Kidney capillary endothelial cell (primary cell): ENCODE data around the gene PCNX3.

ENCODE experiments used
- DNase-seq: peaks from one replicate; pipeline ENCODE4 v3.0.0-alpha.2; 2018; ENCODE audit warnings: low spot score

Gene PCNX3

DNA sequence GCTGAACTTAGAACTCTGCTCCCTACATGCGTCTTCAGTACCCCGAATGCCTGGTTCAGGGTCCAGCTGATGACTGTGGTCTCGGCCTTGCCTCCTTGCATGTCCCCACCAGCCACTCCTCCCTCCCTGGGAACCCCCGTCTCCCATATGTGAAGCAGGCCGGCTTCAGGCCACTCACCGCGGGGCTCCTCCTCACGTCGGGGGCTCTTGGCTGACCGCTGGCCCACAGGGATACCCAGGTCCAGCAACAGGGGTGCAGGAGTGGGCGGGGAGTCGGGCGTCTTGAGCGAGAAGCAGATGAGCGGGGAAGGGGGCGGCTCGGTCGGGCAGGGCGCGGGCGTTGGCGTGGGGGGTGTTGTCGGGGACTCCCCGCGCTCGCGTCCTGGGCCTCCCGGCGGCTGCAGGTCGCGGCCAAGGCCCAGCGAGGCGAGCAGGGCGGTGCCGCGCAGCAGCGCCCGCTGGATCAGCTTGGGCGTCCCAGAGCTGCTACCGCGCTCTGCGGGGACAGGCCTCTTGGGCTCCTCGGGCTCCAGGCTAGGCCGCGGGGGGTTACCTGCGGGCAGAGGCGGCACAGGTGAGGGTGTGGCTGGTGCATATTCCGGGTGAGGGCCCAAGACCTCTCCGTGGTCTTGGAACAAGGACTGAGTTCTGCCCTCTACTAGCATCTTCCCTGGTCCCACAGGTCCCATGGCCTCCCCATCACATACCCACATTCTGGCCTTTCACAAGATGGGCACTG, 16.2 kb upstream of the PCNX3 start:
- DNase-seq, result no peak

DNA sequence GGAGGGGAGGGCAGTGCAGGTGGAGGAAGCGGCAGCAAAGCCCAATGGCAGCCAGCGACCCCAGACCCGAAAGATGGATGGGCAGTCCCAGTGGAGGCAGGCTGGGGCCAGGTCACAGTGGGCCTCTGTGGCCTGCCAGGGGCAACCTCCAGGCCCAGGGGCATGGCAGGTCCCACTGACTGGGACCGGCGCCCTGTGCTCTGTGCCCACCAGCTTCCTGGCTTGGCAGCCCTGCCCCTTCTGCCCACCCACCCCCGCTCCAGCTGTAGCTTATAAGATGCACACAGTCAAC, 15.7 kb upstream of the PCNX3 start:
- no peak for DNase-seq

DNA sequence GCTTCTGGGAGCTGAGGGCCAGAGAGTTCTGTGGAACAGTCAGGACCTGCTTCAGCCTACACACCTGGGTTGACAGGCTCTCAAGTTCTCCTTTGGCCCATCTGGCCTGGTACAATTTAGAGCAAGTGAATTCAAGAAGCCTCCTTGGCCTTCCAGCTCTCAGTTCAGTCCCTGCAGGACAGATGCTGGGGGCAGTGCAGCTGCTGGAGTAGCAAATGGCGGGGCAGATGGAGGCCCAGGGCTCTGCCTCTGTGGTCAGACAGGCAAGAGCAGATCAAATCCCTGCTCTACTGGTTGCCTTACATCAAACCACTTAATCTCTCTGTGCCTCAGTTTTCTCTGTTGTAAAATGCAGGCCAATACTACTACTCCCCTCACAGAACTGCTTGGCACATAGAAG, 11.3 kb upstream of the PCNX3 start:
- DNase-seq, result no peak

DNA sequence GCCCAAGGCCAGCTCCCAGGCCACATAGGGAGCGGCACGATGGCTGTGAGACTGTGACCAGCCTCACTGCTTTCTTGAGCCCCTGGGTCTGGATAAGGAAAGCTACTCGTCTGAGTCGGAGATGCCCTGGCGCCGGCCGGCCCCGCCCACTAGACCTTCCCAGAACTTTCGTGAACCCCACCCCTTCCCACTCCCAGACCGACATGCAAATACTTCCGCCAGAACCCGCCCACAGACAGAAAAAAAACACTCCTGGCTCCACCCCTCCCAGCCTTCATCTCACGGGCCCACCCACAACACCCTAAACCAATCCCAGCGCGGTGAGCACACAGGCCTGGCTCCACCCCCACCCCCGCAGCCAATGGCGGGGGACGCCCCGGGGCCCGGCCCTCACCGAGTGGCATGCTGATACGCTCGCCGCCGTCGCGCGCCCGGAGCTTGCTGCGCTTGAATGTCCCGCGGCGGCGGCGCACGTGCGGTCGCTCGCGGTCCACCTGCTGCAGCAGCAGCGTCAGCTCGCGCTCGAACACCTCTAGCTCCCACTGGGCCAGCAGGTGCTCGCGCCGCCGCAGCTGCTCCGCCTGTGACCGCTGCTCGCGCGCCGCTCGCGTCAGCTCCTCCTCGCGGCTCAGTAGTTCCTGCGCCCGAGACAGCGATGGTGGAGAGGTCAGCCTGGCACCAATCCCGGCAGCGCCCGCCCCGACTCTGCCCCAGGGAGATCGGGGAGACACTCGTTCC, 8.5 kb upstream of the PCNX3 start:
- peak; percentile 92 for DNase-seq

DNA sequence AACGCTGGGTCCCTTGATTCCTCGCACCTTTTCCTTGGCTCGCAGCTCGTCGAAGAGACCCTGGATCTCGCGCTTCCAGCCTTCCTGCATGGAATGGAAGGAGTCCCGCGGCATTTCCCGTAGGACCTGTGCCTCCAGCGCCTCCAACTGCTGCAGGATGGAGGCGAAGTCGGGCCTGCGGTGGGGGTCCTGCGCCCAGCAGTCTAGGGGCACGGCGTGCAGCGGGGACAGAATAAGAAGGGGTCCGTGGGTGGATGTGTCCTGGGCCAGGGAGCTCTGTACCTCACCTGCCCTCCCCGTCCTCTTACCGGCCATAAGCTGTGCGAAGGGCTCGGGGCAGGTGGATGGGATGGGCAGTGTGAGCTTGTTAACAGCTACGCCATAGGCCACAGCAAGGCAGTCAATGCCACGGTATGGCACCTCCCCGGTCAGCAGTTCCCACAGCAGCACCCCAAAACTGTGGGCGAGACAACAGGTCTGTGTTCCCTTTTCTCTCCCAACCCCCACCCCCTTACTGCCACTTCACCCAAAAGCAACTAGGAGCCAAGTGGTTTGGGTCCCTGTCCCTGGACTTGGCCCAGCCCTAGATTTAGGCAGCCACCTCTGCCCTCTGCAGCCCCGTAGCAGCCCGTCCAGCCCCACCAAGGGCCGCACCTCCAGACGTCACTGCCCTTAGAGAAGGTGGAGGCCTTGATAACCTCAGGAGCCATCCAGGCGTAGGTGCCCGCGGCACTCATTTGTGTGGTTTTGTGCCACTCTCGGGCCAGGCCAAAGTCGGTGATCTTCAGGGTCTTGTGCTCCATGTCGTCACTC, 7.8 kb upstream of the PCNX3 start:
- DNase-seq, result no peak

DNA sequence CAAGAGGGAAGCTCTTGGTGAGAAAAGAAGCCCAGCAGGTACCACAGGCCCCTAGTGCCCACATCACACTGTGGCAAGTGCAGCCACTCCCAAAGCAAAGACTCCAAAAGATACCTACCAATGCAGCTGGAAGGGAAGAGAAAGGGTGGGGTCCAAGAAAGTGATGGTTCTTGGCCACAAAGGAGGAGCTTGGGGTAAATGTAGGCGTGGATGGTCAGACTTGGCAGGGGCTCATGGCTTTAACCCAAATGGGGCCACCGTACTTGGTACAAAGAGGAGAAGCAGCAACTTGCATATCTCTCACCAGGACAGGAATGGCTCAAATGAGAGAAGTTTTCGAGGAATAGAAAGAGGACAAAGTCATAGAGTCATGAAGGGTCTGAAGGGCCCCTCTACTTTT, 6.3 kb upstream of the PCNX3 start:
- DNase-seq, result no peak

DNA sequence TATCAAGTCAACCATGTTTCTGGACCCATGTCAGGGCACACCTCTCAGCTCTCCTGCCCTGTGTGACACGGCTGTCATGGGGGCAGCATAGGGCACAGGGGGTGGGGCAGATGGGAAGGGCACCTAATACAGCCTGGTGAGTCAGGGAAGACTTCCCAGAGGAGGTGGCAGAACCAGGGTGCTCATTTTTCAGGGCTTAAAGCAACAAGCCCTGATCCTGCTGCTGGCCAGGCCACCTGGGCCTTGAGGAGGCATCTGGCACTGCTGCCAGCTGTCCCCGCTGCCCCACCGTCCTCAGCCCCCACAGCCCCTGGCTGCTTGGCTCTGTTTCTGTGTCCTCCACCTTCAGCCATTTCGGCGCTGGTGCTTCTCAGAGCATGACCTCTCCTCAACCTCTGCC, 5.9 kb upstream of the PCNX3 start:
- no peak for DNase-seq

DNA sequence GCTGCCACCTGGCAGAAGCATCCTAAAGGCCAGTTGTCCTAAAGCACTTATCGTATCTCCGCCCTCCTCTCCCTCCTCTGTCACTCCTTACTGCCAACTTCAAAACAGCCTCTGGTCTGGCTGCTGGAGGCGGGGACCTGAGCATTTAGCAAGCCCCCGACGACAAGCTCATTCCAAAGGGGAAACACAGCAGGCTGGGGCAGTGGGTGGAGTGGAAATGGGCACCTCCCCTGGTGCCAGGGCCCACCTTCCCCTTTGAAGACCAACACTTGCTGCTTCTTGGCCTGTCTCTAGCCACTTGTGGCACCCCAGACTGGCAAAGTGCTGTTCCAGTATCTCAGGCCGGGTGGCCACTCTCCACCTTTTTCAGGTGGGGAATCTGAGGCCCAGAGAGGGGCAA, 5.2 kb upstream of the PCNX3 start:
- DNase-seq, result no peak

DNA sequence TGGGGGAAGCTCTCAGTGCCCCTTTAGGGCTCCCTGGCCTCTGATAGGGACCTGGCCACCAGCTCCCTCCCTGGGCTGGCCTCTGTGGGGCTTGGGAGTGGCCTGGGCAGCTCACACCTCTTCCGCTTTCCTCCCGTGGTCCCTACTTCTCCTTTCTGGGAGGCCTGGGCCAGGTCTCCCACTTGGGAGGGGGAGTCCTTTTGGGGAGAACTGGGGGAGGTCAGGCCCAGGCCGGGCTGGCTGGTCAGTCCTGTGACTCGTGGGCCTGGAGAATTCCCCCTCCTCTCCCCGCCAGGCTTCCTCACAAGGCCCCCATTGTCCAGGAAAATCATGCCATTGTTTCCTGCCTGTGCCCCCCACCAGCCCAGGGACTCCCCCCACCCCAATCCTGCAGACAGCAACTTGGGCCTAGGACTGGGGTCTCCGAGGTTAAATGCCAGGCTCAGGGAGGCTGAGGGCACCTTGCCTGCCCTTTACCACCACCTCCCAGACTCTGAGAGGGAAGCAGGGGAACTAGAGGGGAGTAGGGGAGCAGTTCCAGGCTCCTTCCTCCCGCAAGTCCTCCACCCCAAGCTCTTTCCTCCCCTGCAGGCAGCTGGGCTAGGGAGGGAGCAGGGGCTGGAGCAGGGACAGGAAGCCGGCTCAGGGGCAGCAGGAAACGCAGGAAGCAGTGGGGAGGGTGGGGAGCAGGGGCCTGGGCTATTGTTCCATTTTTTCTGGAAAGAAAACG, 4.4 kb upstream of the PCNX3 start:
- DNase-seq, result peak; percentile 70

DNA sequence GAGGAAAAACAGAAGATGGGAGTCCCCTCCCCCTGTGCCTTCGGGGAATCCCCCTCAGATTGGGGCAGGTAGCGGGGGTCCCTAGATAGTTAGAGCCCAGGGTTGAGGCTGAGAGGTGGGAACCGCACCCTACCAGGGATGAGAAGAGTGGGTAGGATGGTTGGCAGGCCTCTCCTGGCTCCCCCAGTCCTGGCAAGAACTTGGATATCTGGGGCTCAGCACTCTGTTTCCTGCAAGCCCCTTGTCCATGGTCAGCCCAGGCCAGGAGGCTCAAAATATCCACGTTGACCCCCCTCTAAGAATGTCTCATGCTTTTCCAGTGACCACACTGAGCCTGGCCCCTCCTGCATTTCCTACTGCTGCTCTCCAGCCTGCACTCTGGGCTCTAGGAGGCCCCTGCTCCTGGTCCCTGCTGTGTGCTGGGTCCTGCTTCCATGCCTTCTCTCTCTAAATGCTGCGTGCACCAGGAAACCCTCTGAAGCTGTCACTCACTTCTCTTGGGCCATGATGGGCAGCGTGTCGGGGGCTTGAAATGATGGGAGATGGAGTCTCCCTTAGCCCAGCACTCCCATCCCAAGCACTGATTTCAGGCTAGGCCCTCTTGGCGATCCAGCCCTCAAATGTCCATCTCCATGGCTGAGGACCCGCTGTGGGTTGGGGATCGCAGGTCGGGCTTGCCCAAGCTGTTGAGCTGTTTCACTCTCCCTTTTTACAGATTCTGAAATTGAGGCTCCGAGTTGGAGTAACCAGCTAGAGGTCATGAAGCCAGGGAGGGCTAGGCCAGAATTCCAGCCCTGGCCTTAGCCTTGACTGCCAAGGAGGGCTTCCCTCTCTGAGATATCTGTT, 3.6 kb upstream of the PCNX3 start:
- DNase-seq, result peak; percentile 71

DNA sequence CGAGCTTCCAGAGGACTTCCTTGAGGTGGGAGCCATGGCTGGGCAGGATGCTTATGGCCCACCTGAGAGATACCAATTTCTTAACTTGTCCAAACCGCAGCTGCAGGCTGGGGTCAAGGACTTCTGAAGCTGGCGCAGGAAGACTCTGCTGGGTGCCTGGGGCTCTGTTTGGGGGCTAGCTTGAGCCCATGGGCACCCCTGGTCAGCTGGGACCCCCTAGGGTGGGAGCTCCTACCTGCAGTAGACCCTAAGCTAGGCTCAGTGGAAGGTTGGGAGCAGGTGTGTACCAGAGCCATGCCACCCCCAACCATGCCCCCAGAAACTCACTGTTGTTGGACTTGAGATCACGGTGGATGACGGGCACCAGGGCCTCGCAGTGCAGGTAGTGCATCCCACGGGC, 2.9 kb upstream of the PCNX3 start:
- DNase-seq, result no peak

DNA sequence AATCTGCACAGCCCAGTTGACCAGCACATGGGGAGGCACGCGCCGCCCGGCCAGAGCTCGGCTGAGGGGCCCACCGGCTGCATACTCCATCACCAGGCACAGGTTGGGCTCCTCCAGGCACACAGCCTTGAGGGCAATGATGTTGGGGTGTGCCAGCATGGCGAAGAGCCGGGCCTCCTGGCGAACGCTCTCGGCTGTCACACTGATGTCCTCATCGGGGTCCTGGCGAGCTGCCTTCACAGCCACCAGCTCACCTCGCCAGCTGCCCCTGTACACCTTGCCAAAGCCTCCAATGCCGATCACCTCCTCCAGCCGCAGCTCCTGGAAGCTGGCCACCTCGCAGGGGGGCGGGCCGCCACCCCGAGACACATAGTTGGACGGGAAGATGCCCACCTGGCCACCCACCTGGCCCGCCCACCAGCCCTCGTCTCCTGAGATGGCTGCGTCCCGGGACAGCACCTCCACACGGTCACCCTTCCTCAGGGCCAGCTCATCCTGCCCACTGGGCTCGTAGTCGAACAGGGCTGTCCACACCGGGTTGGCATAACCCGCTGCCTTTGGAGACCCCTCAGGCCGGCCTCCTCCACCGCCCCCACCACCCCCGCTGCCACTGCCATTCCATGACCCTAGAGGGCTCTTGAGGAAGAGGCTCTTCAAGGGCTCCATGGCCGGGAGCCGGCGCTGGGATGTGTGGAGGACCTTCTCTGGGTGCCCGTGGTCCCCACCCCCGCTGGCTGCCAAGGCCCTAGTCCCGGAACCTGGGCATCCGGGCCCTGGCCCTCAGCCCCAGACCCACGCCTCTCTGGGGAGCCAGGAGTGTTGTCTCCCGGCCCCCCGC, 2.3 kb upstream of the PCNX3 start:
- DNase-seq, result no peak

DNA sequence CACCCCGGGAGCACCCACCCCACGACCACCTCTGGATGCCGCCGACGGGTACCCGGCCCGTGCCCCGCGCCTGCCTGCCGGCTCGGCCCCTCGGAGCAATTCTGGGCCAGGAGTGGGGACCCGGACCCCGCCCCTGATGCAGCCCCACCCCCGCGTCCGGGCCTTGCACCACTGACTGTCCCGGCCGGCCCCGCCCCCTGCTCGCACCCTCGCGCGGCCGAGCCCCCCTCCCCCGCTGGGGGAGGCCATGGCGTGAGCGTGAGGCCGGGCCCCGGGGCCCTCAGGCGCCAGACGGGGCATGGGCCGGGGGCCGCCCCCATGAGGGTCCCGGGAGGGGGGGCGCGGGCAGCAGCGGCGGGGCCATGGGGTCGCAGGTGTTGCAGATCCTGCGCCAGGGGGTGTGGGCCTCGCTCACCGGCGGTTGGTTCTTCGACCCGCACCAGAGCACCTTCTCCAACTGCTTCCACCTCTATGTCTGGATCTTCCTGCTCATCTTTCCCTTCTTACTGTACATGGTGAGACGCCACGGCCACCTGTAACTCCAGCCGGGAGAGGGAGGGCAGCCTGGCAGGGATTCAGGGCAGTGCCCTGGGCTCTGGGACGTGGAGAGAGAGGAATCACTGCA, 486 bp downstream of the PCNX3 start:
- DNase-seq, result no peak

DNA sequence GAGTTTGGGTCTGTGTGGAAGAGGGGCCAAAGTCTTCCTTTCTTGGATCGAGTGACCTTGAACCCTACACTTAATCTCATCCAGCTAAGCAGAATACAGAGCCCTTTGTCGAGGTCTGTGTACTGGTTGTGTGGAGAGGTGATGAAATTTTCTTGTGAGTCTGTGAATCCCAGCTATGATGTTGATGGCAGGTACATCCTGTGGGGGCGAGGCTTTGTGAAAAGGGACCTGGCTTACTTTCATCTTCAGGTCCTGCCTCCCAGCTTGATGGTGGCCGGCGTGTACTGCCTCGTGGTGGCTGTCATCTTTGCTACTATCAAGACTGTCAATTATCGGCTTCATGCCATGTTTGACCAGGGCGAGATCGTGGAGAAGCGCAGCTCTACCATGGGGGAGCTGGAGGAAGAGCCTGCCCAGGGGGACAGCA, 1.0 kb downstream of the PCNX3 start:
- DNase-seq, result no peak

DNA sequence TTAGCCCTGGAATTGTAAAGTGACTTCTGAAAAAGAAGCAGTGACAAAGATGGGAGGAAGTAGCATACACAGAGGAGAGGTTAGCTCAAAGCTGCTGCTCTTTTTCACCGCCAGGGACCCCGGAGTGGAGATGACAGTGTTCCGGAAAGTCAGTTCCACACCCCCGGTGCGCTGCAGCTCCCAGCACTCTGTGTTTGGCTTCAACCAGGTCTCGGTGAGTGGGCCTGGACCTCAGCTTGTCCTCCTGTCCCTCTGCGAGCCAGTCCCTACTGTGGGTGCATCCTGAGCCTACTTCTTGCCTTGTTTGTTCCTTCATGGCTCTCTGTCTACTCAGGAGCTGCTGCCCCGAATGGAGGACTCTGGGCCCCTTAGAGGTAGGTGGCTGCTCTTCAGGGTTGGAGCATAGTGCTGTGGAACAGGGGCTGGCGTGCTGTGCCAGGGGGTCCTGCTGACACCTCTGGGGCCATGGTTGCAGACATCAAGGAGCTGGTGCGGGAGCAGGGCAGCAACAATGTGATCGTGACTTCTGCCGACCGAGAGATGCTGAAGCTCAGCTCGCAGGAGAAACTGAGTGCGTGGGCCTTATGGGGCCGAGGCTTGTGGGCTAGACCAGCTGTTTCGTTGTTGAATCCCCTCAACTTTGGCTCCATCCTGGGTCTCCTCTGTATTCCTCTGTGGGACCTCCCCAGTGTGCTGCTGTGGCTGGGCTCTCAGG, 1.7 kb downstream of the PCNX3 start:
- DNase-seq, result no peak

DNA sequence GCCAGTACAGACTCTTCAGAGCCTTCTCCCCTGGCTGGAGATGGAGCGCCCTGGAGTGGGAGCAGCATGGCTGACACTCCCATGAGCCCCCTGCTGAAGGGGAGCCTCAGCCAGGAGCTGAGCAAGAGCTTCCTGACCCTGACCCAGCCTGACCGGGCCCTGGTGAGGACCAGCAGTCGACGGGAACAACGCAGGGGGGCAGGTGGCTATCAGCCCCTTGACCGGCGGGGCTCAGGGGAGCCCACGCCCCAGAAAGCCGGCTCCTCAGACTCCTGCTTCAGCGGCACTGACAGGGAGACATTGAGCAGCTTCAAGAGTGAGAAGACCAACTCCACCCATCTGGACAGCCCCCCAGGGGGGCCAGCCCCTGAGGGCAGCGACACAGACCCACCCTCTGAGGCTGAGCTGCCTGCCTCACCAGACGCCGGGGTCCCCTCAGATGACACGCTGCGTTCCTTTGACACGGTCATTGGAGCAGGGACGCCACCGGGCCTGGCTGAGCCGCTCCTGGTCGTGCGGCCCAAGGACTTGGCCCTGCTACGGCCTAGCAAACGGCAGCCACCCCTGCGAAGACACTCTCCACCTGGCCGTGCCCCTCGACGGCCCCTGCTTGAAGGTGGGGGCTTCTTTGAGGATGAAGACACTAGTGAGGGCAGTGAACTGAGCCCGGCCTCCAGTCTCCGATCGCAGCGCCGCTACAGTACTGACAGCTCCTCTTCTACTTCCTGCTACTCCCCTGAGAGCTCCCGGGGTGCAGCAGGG, 2.6 kb downstream of the PCNX3 start:
- DNase-seq, result no peak

DNA sequence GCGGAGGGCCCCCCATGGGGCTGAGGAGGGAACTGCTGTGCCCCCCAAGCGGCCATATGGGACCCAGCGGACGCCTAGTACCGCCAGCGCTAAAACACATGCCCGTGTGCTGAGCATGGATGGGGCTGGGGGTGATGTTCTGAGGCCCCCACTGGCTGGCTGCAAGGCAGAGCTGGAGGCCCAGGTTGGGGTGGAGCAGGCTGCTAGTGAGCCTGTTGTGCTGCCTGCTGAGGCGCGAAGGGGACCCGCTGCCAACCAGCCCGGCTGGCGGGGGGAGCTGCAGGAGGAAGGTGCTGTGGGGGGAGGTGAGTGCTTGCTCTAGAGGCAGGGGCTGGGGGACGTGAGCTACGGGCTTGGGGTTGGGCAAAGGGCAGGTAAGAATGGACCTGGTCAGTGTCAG, 3.2 kb downstream of the PCNX3 start:
- DNase-seq, result no peak

DNA sequence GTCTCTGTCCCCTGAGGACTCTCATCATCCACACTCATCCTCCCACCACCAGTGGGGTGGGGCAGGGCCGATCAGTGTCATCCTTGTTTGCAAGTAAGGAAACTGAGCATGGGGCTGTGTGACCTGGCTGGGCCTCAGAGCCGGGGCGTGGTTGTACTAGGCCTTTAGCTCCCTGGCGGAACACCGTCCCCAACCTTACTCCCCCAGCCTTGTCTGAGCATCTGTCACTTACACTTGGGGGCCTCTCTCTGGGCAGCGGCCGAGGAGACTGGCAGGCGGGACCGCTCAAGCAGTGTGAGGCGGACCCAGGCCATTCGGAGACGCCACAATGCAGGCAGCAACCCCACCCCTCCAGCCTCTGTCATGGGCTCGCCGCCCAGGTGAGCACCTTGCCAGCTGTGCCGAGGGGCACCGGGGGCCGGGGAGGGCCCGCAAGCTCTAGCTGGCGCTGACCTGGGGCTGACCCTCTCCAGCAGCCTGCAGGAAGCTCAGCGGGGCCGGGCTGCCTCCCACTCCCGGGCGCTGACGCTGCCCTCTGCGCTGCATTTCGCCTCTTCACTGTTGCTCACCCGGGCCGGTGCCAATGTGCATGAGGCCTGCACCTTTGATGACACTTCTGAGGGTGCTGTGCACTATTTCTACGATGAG, 3.8 kb downstream of the PCNX3 start:
- DNase-seq, result no peak
